GM12878 (cell line): ENCODE results near the gene SLC38A3. TPM values are rescaled to one million over a fixed set of nuclear protein-coding genes. Genes with fewer than 3 reads are reported as not detected.

Source experiments
- CBX3 ChIP-seq: fragments of 200-600 bp; sonication (generic); IDR thresholded peaks from 2 replicates; pipeline ENCODE4 v1.6.1; 2016; ENCODE audit warnings: low read depth, borderline replicate concordance
- CEBPB ChIP-seq, 2 experiments: fragments of 150-350 bp in 1 of 2; IDR thresholded peaks; 2 replicates each; pipeline ENCODE4 v1.6.1; 2012 to 2014; ENCODE audit warnings: low read depth in 2 of 2, low read length in 2 of 2, borderline replicate concordance in 1 of 2, inconsistent platforms in 1 of 2
- CHD1 ChIP-seq: IDR thresholded peaks from 2 replicates; pipeline ENCODE4 v1.6.1; 2012; ENCODE audit warnings: low read depth, low read length, improper control_type of control experiment
- CHD4 ChIP-seq: fragments of 200-600 bp; sonication (generic); IDR thresholded peaks from 2 replicates; pipeline ENCODE4 v1.6.1; 2016; ENCODE audit warnings: mild to moderate bottlenecking
- DPF2 ChIP-seq: fragments of 450-650 bp; IDR thresholded peaks from 2 replicates; pipeline ENCODE4 v1.6.1; 2017; ENCODE audit warnings: mild to moderate bottlenecking
- EGR1 ChIP-seq, 2 experiments: IDR thresholded peaks; 1 replicate in 1 of 2; 2 replicates in 1 of 2; pipeline ENCODE4 v1.6.1; 2011 to 2012; ENCODE audit warnings: low read depth in 2 of 2, low read length in 2 of 2, borderline replicate concordance in 1 of 2, mild to moderate bottlenecking in 1 of 2, moderate library complexity in 1 of 2
- GATAD2B ChIP-seq: fragments of 450-650 bp; conservative IDR thresholded peaks from 2 replicates; pipeline ENCODE4 v1.6.1; 2017; ENCODE audit warnings: low read depth, mild to moderate bottlenecking, moderate library complexity
- IKZF1 ChIP-seq: fragments of 450-650 bp; conservative IDR thresholded peaks from 2 replicates; pipeline ENCODE4 v1.6.1; 2017; ENCODE audit warnings: antibody characterized with exemption, mild to moderate bottlenecking
- JUNB ChIP-seq: IDR thresholded peaks from 2 replicates; pipeline ENCODE4 v1.6.1; 2016; ENCODE audit warnings: antibody characterized with exemption, mild to moderate bottlenecking
- MAX ChIP-seq: IDR thresholded peaks from 2 replicates; pipeline ENCODE4 v1.6.1; 2012; ENCODE audit warnings: low read depth, low read length, improper control_type of control experiment
- MEF2B ChIP-seq: fragments of 450-650 bp; IDR thresholded peaks from 2 replicates; pipeline ENCODE4 v1.6.1; 2018; ENCODE audit warnings: mild to moderate bottlenecking, moderate library complexity; ENCODE audit not compliant: partially characterized antibody, poor library complexity, severe bottlenecking
- MTA3 ChIP-seq: IDR thresholded peaks from 2 replicates; pipeline ENCODE4 v1.6.1; 2012; ENCODE audit warnings: low read length, inconsistent platforms, borderline replicate concordance
- PKNOX1 ChIP-seq: fragments of 450-650 bp; IDR thresholded peaks from 2 replicates; pipeline ENCODE4 v1.6.1; 2016; ENCODE audit warnings: mild to moderate bottlenecking
- PML ChIP-seq: IDR thresholded peaks from 2 replicates; pipeline ENCODE4 v1.6.1; 2012; ENCODE audit warnings: low read length, inconsistent platforms
- POU2F2 ChIP-seq: IDR thresholded peaks from 3 replicates; pipeline ENCODE4 v1.6.1; 2011; ENCODE audit warnings: low read depth, mild to moderate bottlenecking, low read length, borderline replicate concordance
- STAT1 ChIP-seq: fragments of 450-650 bp; conservative IDR thresholded peaks from 2 replicates; pipeline ENCODE4 v1.6.1; 2014; ENCODE audit warnings: antibody characterized with exemption, mild to moderate bottlenecking
- STAT3 ChIP-seq: IDR thresholded peaks from 2 replicates; pipeline ENCODE4 v1.6.1; 2011; ENCODE audit warnings: low read depth, low read length, improper control_type of control experiment
- ZBED1 ChIP-seq: IDR thresholded peaks from 2 replicates; pipeline ENCODE4 v1.6.1; 2016; ENCODE audit warnings: borderline replicate concordance
- ZZZ3 ChIP-seq: IDR thresholded peaks from 2 replicates; pipeline ENCODE4 v1.6.1; 2011; ENCODE audit warnings: low read depth; ENCODE audit not compliant: control insufficient read depth, insufficient read length
- polyA plus RNA-seq, 11 experiments: library from polyadenylated mRNA; depleted of rRNA in 4 of 11; unstranded in 6 of 11; stranded (reverse) in 5 of 11; fragments of >200 nt; fragmentation: Nextera tagmentation in 4 of 11; fragmentation: Illumina TruSeq in 1 of 11; extraction: Ambion mirVana in 4 of 11; extraction: Trizol in 1 of 11; gene quantifications; 1 replicate in 1 of 11; 2 replicates in 10 of 11; pipeline versions ENCODE4 v1.2.1 to v1.2.3, GENCODE V29; 2011 to 2016; ENCODE audit warnings: inconsistent platforms in 2 of 11, missing spikeins in 2 of 11, low read depth in 1 of 11
- total RNA-seq, 4 experiments: library from RNA; depleted of rRNA in 3 of 4; stranded (reverse); fragments of >200 nt in 3 of 4; fragmentation: Illumina TruSeq in 1 of 4; extraction: Trizol in 1 of 4; gene quantifications; 2 replicates each; pipeline versions ENCODE4 v1.2.1 to v1.2.3, GENCODE V29; 2013 to 2021
- TF ChIP-seq, protein P1 (sequence below): fragments of 450-650 bp; IDR thresholded peaks from 2 replicates; pipeline ENCODE4 v1.6.1; 2017; ENCODE audit warnings: mild to moderate bottlenecking, low read depth, inconsistent platforms; ENCODE audit not compliant: poor library complexity, severe bottlenecking
- TF ChIP-seq, protein P2 (sequence below): fragments of 450-650 bp; IDR thresholded peaks from 2 replicates; pipeline ENCODE4 v1.6.1; 2017; ENCODE audit warnings: mild to moderate bottlenecking
- TF ChIP-seq, protein P3 (sequence below): fragments of 450-650 bp; IDR thresholded peaks from 2 replicates; pipeline ENCODE4 v1.6.1; 2018; ENCODE audit warnings: mild to moderate bottlenecking, low read depth, moderate library complexity; ENCODE audit not compliant: partially characterized antibody

Gene SLC38A3
- total and polyA plus RNA-seq, 10 of the 15 experiments (the other 5 are each of a cell fraction or from before 2014, with no cell fraction given) = 0.14 TPM; not detected in 9

- TF ChIP-seq, protein P1, sequence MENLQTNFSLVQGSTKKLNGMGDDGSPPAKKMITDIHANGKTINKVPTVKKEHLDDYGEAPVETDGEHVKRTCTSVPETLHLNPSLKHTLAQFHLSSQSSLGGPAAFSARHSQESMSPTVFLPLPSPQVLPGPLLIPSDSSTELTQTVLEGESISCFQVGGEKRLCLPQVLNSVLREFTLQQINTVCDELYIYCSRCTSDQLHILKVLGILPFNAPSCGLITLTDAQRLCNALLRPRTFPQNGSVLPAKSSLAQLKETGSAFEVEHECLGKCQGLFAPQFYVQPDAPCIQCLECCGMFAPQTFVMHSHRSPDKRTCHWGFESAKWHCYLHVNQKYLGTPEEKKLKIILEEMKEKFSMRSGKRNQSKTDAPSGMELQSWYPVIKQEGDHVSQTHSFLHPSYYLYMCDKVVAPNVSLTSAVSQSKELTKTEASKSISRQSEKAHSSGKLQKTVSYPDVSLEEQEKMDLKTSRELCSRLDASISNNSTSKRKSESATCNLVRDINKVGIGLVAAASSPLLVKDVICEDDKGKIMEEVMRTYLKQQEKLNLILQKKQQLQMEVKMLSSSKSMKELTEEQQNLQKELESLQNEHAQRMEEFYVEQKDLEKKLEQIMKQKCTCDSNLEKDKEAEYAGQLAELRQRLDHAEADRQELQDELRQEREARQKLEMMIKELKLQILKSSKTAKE = no peak
- TF ChIP-seq POU2F2 (peak; percentile 41; the same call in 1 of the 3 replicates), MEF2B (peak; percentile 53), ZBED1 (no peak), MTA3 (no peak), CBX3 (no peak), CEBPB (IDR thresholded peaks at IDR 0.05; ENCODE audit: borderline replicate concordance in 1 of 2, low read depth in 2 of 2, low read length in 2 of 2) (no peak), MAX (no peak; the same call in 1 of the 2 replicates), STAT1 (0 out of 2 replicates have a peak, but pooled peaks have one; percentile 36), CHD1 (no peak), EGR1 (IDR thresholded peaks at IDR 0.05; ENCODE audit: borderline replicate concordance in 1 of 2, low read depth in 2 of 2, low read length in 2 of 2) (no peak), DPF2 (peak; percentile 68), JUNB (no peak), STAT3 (no peak), CHD4 (no peak), IKZF1 (peak; percentile 88; the same call in 1 of the 2 replicates), PKNOX1 (no peak), ZZZ3 (no peak), PML (no peak), GATAD2B (peak; percentile 69; the same call in 1 of the 2 replicates)
- TF ChIP-seq, protein P2, sequence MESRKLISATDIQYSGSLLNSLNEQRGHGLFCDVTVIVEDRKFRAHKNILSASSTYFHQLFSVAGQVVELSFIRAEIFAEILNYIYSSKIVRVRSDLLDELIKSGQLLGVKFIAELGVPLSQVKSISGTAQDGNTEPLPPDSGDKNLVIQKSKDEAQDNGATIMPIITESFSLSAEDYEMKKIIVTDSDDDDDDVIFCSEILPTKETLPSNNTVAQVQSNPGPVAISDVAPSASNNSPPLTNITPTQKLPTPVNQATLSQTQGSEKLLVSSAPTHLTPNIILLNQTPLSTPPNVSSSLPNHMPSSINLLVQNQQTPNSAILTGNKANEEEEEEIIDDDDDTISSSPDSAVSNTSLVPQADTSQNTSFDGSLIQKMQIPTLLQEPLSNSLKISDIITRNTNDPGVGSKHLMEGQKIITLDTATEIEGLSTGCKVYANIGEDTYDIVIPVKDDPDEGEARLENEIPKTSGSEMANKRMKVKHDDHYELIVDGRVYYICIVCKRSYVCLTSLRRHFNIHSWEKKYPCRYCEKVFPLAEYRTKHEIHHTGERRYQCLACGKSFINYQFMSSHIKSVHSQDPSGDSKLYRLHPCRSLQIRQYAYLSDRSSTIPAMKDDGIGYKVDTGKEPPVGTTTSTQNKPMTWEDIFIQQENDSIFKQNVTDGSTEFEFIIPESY = no peak
- TF ChIP-seq, protein P3, sequence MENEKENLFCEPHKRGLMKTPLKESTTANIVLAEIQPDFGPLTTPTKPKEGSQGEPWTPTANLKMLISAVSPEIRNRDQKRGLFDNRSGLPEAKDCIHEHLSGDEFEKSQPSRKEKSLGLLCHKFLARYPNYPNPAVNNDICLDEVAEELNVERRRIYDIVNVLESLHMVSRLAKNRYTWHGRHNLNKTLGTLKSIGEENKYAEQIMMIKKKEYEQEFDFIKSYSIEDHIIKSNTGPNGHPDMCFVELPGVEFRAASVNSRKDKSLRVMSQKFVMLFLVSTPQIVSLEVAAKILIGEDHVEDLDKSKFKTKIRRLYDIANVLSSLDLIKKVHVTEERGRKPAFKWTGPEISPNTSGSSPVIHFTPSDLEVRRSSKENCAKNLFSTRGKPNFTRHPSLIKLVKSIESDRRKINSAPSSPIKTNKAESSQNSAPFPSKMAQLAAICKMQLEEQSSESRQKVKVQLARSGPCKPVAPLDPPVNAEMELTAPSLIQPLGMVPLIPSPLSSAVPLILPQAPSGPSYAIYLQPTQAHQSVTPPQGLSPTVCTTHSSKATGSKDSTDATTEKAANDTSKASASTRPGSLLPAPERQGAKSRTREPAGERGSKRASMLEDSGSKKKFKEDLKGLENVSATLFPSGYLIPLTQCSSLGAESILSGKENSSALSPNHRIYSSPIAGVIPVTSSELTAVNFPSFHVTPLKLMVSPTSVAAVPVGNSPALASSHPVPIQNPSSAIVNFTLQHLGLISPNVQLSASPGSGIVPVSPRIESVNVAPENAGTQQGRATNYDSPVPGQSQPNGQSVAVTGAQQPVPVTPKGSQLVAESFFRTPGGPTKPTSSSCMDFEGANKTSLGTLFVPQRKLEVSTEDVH = no peak
These were observed 40.9 kb downstream of the SLC38A3 start (continued) for GRCh38 chr3:50245831-50246516.
